GM12878 (cell line): ENCODE data around the gene PTCHD4. TPM values are rescaled to one million over a fixed set of nuclear protein-coding genes. Genes with fewer than 3 reads are reported as not detected.

Experiments
- BCL11A ChIP-seq: IDR thresholded peaks from 2 replicates; pipeline ENCODE4 v1.6.1; 2011; ENCODE audit warnings: low read depth, low read length
- CBX3 ChIP-seq: fragments of 200-600 bp; sonication (generic); IDR thresholded peaks from 2 replicates; pipeline ENCODE4 v1.6.1; 2016; ENCODE audit warnings: low read depth, borderline replicate concordance
- CBX5 ChIP-seq: sonication (generic); IDR thresholded peaks from 2 replicates; pipeline ENCODE4 v1.6.1; 2016; ENCODE audit warnings: low read depth, moderate library complexity, mild to moderate bottlenecking, inconsistent platforms
- CEBPB ChIP-seq, 2 experiments: fragments of 150-350 bp in 1 of 2; IDR thresholded peaks; 2 replicates each; pipeline ENCODE4 v1.6.1; 2012 to 2014; ENCODE audit warnings: low read depth in 2 of 2, low read length in 2 of 2, borderline replicate concordance in 1 of 2, inconsistent platforms in 1 of 2
- CREM ChIP-seq: IDR thresholded peaks from 2 replicates; pipeline ENCODE4 v1.6.1; 2014; ENCODE audit warnings: antibody characterized with exemption, low read depth
- DPF2 ChIP-seq: fragments of 450-650 bp; IDR thresholded peaks from 2 replicates; pipeline ENCODE4 v1.6.1; 2017; ENCODE audit warnings: mild to moderate bottlenecking
- FOXM1 ChIP-seq: IDR thresholded peaks from 2 replicates; pipeline ENCODE4 v1.6.1; 2012; ENCODE audit warnings: low read depth, mild to moderate bottlenecking, inconsistent platforms, low read length, moderate library complexity
- GABPA ChIP-seq: IDR thresholded peaks from 2 replicates; pipeline ENCODE4 v1.6.1; 2014; ENCODE audit warnings: antibody characterized with exemption, low read depth, mild to moderate bottlenecking, inconsistent platforms
- IKZF1 ChIP-seq: fragments of 450-650 bp; conservative IDR thresholded peaks from 2 replicates; pipeline ENCODE4 v1.6.1; 2017; ENCODE audit warnings: antibody characterized with exemption, mild to moderate bottlenecking
- MEF2A ChIP-seq: IDR thresholded peaks from 2 replicates; pipeline ENCODE4 v1.6.1; 2011; ENCODE audit warnings: low read depth, mild to moderate bottlenecking, low read length, moderate library complexity; ENCODE audit not compliant: insufficient read depth
- MTA2 ChIP-seq: fragments of 450-650 bp; IDR thresholded peaks from 2 replicates; pipeline ENCODE4 v1.6.1; 2016; ENCODE audit warnings: low read depth, mild to moderate bottlenecking, moderate library complexity
- MYB ChIP-seq: fragments of 150-350 bp; IDR thresholded peaks from 2 replicates; pipeline ENCODE4 v1.6.1; 2014; ENCODE audit warnings: mild to moderate bottlenecking, low read depth, low read length, borderline replicate concordance
- NFIC ChIP-seq: IDR thresholded peaks from 2 replicates; pipeline ENCODE4 v1.6.1; 2012; ENCODE audit warnings: low read depth, mild to moderate bottlenecking, inconsistent platforms, low read length, moderate library complexity
- NR2F1 ChIP-seq: fragments of 450-650 bp; conservative IDR thresholded peaks from 2 replicates; pipeline ENCODE4 v1.6.1; 2017; ENCODE audit warnings: mild to moderate bottlenecking
- YBX1 ChIP-seq: fragments of 450-650 bp; IDR thresholded peaks from 2 replicates; pipeline ENCODE4 v1.6.1; 2016; ENCODE audit warnings: antibody characterized with exemption
- ZSCAN29 ChIP-seq: fragments of 450-650 bp; IDR thresholded peaks from 2 replicates; pipeline ENCODE4 v1.6.1; 2017; ENCODE audit warnings: mild to moderate bottlenecking, moderate library complexity
- polyA plus RNA-seq, 11 experiments: library from polyadenylated mRNA; depleted of rRNA in 4 of 11; unstranded in 6 of 11; stranded (reverse) in 5 of 11; fragments of >200 nt; fragmentation: Nextera tagmentation in 4 of 11; fragmentation: Illumina TruSeq in 1 of 11; extraction: Ambion mirVana in 4 of 11; extraction: Trizol in 1 of 11; gene quantifications; 1 replicate in 1 of 11; 2 replicates in 10 of 11; pipeline versions ENCODE4 v1.2.1 to v1.2.3, GENCODE V29; 2011 to 2016; ENCODE audit warnings: inconsistent platforms in 2 of 11, missing spikeins in 2 of 11, low read depth in 1 of 11
- total RNA-seq, 4 experiments: library from RNA; depleted of rRNA in 3 of 4; stranded (reverse); fragments of >200 nt in 3 of 4; fragmentation: Illumina TruSeq in 1 of 4; extraction: Trizol in 1 of 4; gene quantifications; 2 replicates each; pipeline versions ENCODE4 v1.2.1 to v1.2.3, GENCODE V29; 2013 to 2021
- TF ChIP-seq, protein P1 (sequence below): IDR thresholded peaks from 2 replicates; pipeline ENCODE4 v1.6.1; 2012; ENCODE audit warnings: low read length, inconsistent platforms

The PTCHD4 gene
- total and polyA plus RNA-seq, 10 of the 15 experiments (the other 5 are each of a cell fraction or from before 2014, with no cell fraction given), result 0.02 to 0.17 (median 0.07) TPM; not detected in 3

- TF ChIP-seq, protein P1, sequence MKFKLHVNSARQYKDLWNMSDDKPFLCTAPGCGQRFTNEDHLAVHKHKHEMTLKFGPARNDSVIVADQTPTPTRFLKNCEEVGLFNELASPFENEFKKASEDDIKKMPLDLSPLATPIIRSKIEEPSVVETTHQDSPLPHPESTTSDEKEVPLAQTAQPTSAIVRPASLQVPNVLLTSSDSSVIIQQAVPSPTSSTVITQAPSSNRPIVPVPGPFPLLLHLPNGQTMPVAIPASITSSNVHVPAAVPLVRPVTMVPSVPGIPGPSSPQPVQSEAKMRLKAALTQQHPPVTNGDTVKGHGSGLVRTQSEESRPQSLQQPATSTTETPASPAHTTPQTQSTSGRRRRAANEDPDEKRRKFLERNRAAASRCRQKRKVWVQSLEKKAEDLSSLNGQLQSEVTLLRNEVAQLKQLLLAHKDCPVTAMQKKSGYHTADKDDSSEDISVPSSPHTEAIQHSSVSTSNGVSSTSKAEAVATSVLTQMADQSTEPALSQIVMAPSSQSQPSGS, result peak; percentile 32; the same call in 1 of the 2 replicates
- TF ChIP-seq YBX1 (no peak), DPF2 (peak; percentile 37; the same call in 1 of the 2 replicates), NFIC (peak; percentile 77), BCL11A (0 out of 2 replicates have a peak, but pooled peaks have one; percentile 41), GABPA (0 out of 2 replicates have a peak, but pooled peaks have one; percentile 16), ZSCAN29 (no peak), FOXM1 (no peak; the same call in 1 of the 2 replicates), CBX3 (no peak), NR2F1 (peak; percentile 26; the same call in 1 of the 2 replicates), CEBPB (IDR thresholded peaks at IDR 0.05; ENCODE audit: borderline replicate concordance in 1 of 2, low read depth in 2 of 2, low read length in 2 of 2) (no peak), MYB (no peak), MEF2A (peak; percentile 32; the same call in 1 of the 2 replicates), CBX5 (no peak), CREM (peak; percentile 32; the same call in 1 of the 2 replicates), IKZF1 (0 out of 2 replicates have a peak, but pooled peaks have one; percentile 18), MTA2 (peak; percentile 56; the same call in 1 of the 2 replicates)
Observed at GRCh38 chr6:48101290-48101689, 9.7 kb downstream of the PTCHD4 start (continued).
